KMS-11 (cell line): Measurements from ENCODE around the gene TMEM209.

Source experiments
- H2AFZ ChIP-seq: fragments of 200-600 bp; sonication (generic); 2 replicates; pipeline ENCODE4 v1.6.1; 2016; ENCODE audit warnings: antibody characterized with exemption, mixed run types, low read depth
- H3K27ac ChIP-seq: fragments of 200-600 bp; sonication (generic); 2 replicates; pipeline ENCODE4 v1.6.1; 2016; ENCODE audit warnings: mild to moderate bottlenecking, mixed run types
- H3K27me3 ChIP-seq: fragments of 200-600 bp; sonication (generic); 2 replicates; pipeline ENCODE4 v1.6.1; 2017; ENCODE audit warnings: mild to moderate bottlenecking, low read depth, mixed run types, moderate library complexity; ENCODE audit not compliant: insufficient read depth
- H3K36me3 ChIP-seq: fragments of 200-600 bp; sonication (generic); 2 replicates; pipeline ENCODE4 v1.6.1; 2017; ENCODE audit warnings: mild to moderate bottlenecking, mixed run types; ENCODE audit not compliant: insufficient read depth
- H3K4me1 ChIP-seq: fragments of 200-600 bp; sonication (generic); 2 replicates; pipeline ENCODE4 v1.6.1; 2016; ENCODE audit warnings: mild to moderate bottlenecking, low read depth, mixed run types; ENCODE audit not compliant: poor library complexity, severe bottlenecking
- H3K4me2 ChIP-seq: fragments of 200-600 bp; sonication (generic); 2 replicates; pipeline ENCODE4 v1.7.0; 2016; ENCODE audit warnings: mild to moderate bottlenecking, mixed run types
- H3K4me3 ChIP-seq: fragments of 200-600 bp; sonication (generic); IDR thresholded peaks from 2 replicates; pipeline ENCODE4 v1.6.1; 2017; ENCODE audit warnings: low read depth, low read length, mixed read lengths; ENCODE audit not compliant: insufficient read depth
- H3K79me2 ChIP-seq: fragments of 200-600 bp; sonication (generic); 2 replicates; pipeline ENCODE4 v1.6.1; 2016; ENCODE audit warnings: low read depth, mixed run types; ENCODE audit not compliant: insufficient read depth
- H3K9ac ChIP-seq: fragments of 200-600 bp; sonication (generic); 2 replicates; pipeline ENCODE4 v1.6.1; 2016; ENCODE audit warnings: mild to moderate bottlenecking, mixed run types
- H4K20me1 ChIP-seq: fragments of 200-600 bp; sonication (generic); 2 replicates; pipeline ENCODE4 v1.6.1; 2016; ENCODE audit warnings: mild to moderate bottlenecking, mixed run types; ENCODE audit not compliant: insufficient read depth
- TF ChIP-seq, protein P1 (sequence below): fragments of 200-600 bp; sonication (generic); conservative IDR thresholded peaks from 2 replicates; pipeline ENCODE4 v1.6.1; 2017; ENCODE audit warnings: low read depth, mild to moderate bottlenecking, antibody characterized with exemption, low read length, moderate library complexity, mixed read lengths

TMEM209 gene

DNA sequence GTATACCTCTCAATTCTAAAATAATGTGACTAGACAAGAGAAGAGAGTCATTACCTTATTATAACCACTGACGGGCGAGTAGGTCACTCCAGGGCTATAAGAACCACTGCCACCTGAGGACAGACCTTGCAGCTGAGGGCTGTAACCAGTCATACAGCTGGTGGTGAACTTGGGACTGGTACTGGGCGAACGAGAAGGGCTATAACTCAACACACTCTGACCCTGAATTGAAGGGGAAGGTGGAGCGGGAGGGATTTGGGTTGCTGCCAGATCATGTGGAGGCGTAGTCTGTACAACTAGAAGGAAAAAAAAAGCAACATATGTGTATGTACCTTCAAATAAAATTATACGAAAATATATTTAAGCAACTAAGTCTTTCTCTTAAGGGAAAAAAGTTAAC, 3.4 kb downstream of the TMEM209 start:
- Histone ChIP-seq H3K4me3 (no peak overlapping the region), H3K36me3 (peaks cover 18% of the 10 kb centered on the region; the same call in 1 of the 2 replicates), H3K4me2 (no peak overlapping the region), H3K9ac (no peak overlapping the region), H3K79me2 (peaks cover 17% of the 10 kb centered on the region), H3K4me1 (peaks cover 27% of the 10 kb centered on the region), H2AFZ (no peak overlapping the region), H4K20me1 (no peaks in the 10 kb centered on the region), H3K27ac (no peak overlapping the region), H3K27me3 (no peaks in the 10 kb centered on the region)
- TF ChIP-seq, protein P1, sequence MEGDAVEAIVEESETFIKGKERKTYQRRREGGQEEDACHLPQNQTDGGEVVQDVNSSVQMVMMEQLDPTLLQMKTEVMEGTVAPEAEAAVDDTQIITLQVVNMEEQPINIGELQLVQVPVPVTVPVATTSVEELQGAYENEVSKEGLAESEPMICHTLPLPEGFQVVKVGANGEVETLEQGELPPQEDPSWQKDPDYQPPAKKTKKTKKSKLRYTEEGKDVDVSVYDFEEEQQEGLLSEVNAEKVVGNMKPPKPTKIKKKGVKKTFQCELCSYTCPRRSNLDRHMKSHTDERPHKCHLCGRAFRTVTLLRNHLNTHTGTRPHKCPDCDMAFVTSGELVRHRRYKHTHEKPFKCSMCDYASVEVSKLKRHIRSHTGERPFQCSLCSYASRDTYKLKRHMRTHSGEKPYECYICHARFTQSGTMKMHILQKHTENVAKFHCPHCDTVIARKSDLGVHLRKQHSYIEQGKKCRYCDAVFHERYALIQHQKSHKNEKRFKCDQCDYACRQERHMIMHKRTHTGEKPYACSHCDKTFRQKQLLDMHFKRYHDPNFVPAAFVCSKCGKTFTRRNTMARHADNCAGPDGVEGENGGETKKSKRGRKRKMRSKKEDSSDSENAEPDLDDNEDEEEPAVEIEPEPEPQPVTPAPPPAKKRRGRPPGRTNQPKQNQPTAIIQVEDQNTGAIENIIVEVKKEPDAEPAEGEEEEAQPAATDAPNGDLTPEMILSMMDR = no peak

DNA sequence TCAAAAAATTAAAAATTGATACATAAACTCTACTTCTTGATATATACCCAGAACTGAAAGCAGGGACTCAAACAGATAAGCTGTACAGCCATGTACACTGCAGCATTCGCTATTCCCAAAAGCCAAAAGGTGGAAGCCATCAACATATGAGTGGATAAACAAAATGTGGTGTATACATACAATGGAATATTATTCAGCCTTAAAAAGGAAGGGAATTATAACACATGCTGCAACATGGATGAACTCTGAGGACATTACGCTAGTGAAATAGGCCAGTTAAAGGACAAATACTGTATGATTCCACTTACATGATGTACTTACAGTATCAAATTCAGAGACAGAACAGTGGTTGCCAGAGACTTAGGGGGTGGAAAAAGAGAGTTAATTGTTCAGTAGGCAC, 8.1 kb downstream of the TMEM209 start:
- no peak overlapping the region for H3K9ac ChIP-seq
- no peaks in the 10 kb centered on the region for H3K79me2 ChIP-seq
- H2AFZ ChIP-seq = no peak overlapping the region
- TF ChIP-seq, protein P1 = no peak
- peaks cover 13% of the 10 kb centered on the region for H3K4me1 ChIP-seq
- no peaks in the 10 kb centered on the region for H4K20me1 ChIP-seq
- H3K27me3 ChIP-seq = no peaks in the 10 kb centered on the region
- peaks cover 22% of the 10 kb centered on the region; the same call in 1 of the 2 replicates for H3K36me3 ChIP-seq
- H3K4me2 ChIP-seq = no peak overlapping the region
- no peak overlapping the region for H3K27ac ChIP-seq
- H3K4me3 ChIP-seq = no peak overlapping the region

DNA sequence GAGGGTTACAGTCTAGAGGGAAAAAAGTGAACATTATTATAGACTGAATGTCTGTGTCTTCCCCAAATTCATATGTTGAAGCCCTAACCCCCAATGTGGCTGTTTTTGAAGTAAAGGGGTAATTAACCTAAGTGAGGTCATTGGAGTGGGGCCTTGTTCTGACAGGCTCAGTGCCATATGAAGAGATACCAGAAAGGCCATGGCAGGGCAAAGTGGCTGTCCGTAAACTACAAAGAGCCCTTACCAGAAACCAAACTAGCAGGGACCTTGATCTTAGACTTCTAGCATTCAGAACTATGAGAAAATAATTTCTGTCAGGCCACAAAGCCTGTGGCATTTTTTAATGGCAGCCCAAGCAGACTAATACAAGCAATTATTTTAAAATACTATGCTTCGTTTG, 8.7 kb downstream of the TMEM209 start:
- Histone ChIP-seq H3K4me2 (no peak overlapping the region), H3K27me3 (no peaks in the 10 kb centered on the region), H3K9ac (no peak overlapping the region), H3K79me2 (no peaks in the 10 kb centered on the region), H3K4me3 (no peak overlapping the region), H2AFZ (no peak overlapping the region), H3K27ac (no peak overlapping the region), H3K4me1 (peaks cover 13% of the 10 kb centered on the region), H3K36me3 (peaks cover 17% of the 10 kb centered on the region; the same call in 1 of the 2 replicates), H4K20me1 (no peaks in the 10 kb centered on the region)
- TF ChIP-seq, protein P1 = no peak

DNA sequence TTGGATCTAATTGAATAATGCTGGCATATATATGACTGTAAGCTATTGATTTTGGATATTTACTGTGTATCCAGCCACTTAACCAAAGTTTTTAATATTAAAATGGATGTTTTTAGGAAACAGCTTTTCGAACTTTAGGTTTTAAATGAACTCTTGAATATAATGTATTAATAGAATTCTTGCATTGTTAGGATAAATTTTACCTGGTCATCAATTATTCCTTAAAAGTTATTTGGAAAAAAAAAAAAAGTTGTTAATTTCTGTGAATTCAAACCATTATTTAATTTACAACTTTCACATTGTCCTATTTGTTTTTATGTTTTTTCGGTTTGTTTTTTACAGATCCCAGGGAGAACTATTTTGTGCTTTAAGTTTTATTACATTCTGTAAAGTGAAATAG, 9.8 kb downstream of the TMEM209 start:
- H3K4me1 ChIP-seq = peaks cover 10% of the 10 kb centered on the region
- no peak overlapping the region for H3K4me3 ChIP-seq
- H3K9ac ChIP-seq = no peak overlapping the region
- no peak overlapping the region for H3K27ac ChIP-seq
- no peak overlapping the region for H3K4me2 ChIP-seq
- no peaks in the 10 kb centered on the region for H4K20me1 ChIP-seq
- H3K36me3 ChIP-seq = peaks cover 12% of the 10 kb centered on the region; the same call in 1 of the 2 replicates
- H3K27me3 ChIP-seq = no peaks in the 10 kb centered on the region
- H3K79me2 ChIP-seq = no peaks in the 10 kb centered on the region
- H2AFZ ChIP-seq = no peak overlapping the region
- TF ChIP-seq, protein P1 = no peak
